Muscle of back (tissue), 13 donors: ENCODE measurements around the gene OR8H1. TPM values are rescaled to one million over a fixed set of nuclear protein-coding genes. Genes with fewer than 3 reads are reported as not detected.

Experiments
- DNase-seq, 3 donors: peaks; one replicate each; pipeline versions ENCODE4 v3.0.0 to v3.0.0-alpha.2; 2013
- long read RNA-seq, 9 donors: transcript quantifications; one replicate each; lab custom pipeline, GENCODE V29; 2026
- polyA plus RNA-seq, 10 donors: library from polyadenylated mRNA; unstranded; fragments of 120-200 nt; gene quantifications; one replicate each; pipeline ENCODE4 v1.2.1, GENCODE V29; 2013; ENCODE audit not compliant: insufficient read length in 10 of 10

Gene OR8H1
- polyA plus RNA-seq: not detected
- long read RNA-seq, donor 1: 0 reads
- long read RNA-seq, donor 2: 0 reads
- long read RNA-seq, donor 3: 0 reads
- long read RNA-seq, donor 4: 0 reads
- long read RNA-seq, donor 5: 0 reads
- long read RNA-seq, donor 6: 0 reads
- long read RNA-seq, donor 7: 0 reads
- long read RNA-seq, donor 8: 0 reads
- long read RNA-seq, donor 9: 0 reads

- DNase-seq: no peak
Observed at GRCh38 chr11:56292154-56292553, at the start of gene OR8H1. Gene OR8H1 (minus strand): TSS chr11:56292254. CDS start chr11:56291062, 1,192 bp downstream.

GRCh38 chr11:56340289-56340688 lies 48.2 kb upstream of the OR8H1 start:
- DNase-seq: no peak

GRCh38 chr11:56333156-56333555 lies 41.1 kb upstream of the OR8H1 start:
- no peak for DNase-seq

- no peak for DNase-seq
Observed at GRCh38 chr11:56331861-56332491, 39.9 kb upstream of the OR8H1 start.

GRCh38 chr11:56314844-56315243 lies 22.8 kb upstream of the OR8H1 start, which contains the start of gene OR8K3:
Gene OR8K3 (plus strand): TSS chr11:56315144. CDS start chr11:56318307, 3,163 bp downstream.
- DNase-seq: no peak

GRCh38 chr11:56307836-56308235 lies 15.8 kb upstream of the OR8H1 start:
- DNase-seq: no peak

GRCh38 chr11:56296898-56297297 lies 4.8 kb upstream of the OR8H1 start:
- no peak for DNase-seq

GRCh38 chr11:56273854-56274253 lies 18.2 kb downstream of the OR8H1 start, which contains the start of gene OR5T1:
Gene OR5T1 (plus strand): TSS chr11:56274154. CDS start chr11:56275639, 1,485 bp downstream.
- DNase-seq: no peak

- DNase-seq: no peak
Observed at GRCh38 chr11:56271092-56271491, 21.0 kb downstream of the OR8H1 start.

GRCh38 chr11:56251954-56252353 lies 40.1 kb downstream of the OR8H1 start, which contains the start of gene OR5T3:
Gene OR5T3 (plus strand): TSS chr11:56252254. CDS start chr11:56252254, 0 bp downstream.
- DNase-seq: no peak

Other genes with a start within 250 kb of the OR8H1 start
- gene OR8I2, start 198.9 kb downstream of the OR8H1 start, polyA plus RNA-seq: not detected
- gene OR8H2, start 188.6 kb downstream of the OR8H1 start, polyA plus RNA-seq: under 1 TPM in 3 of 10 donors, not detected in 7; 0.05 to 0.07 (median 0.05) TPM
- not detected for gene OR8H3, start 169.9 kb downstream of the OR8H1 start, polyA plus RNA-seq
- gene OR8J3, start 152.1 kb downstream of the OR8H1 start, polyA plus RNA-seq: not detected
- not detected for gene OR8K5, start 131.9 kb downstream of the OR8H1 start, polyA plus RNA-seq
- gene OR5J2, start 115.6 kb downstream of the OR8H1 start, polyA plus RNA-seq: not detected
- not detected for gene OR5T2, start 58.0 kb downstream of the OR8H1 start, polyA plus RNA-seq
- gene OR5T3, start 40.0 kb downstream of the OR8H1 start, polyA plus RNA-seq: not detected
- gene OR5T1, start 18.1 kb downstream of the OR8H1 start, polyA plus RNA-seq: not detected
- not detected for gene OR8K3, start 22.9 kb upstream of the OR8H1 start, polyA plus RNA-seq
- gene OR8K1, start 53.8 kb upstream of the OR8H1 start, polyA plus RNA-seq: not detected
- gene OR8J1, start 62.0 kb upstream of the OR8H1 start, polyA plus RNA-seq: not detected
- gene OR8U1, start 83.4 kb upstream of the OR8H1 start, polyA plus RNA-seq: not detected
- not detected for gene OR5AL1, start 120.4 kb upstream of the OR8H1 start, polyA plus RNA-seq
- not detected for gene OR5M3, start 181.1 kb upstream of the OR8H1 start, polyA plus RNA-seq
- not detected for gene OR5M8, start 199.1 kb upstream of the OR8H1 start, polyA plus RNA-seq